HEK293 (cell line): ENCODE data around the gene MYT1.

Experiments used
- CTCF ChIA-PET: fragments of 350-600 bp; formaldehyde crosslinking; extraction: SDS; loops from one replicate; lab custom pipeline; 2021; ENCODE audit warnings: antibody characterized with exemption; lab: Yijun Ruan, JAX
- POLR2A ChIA-PET: fragments of 300-600 bp; formaldehyde crosslinking; extraction: SDS; loops from one replicate; lab custom pipeline; 2020; ENCODE audit warnings: antibody characterized with exemption, inconsistent platforms; lab: Yijun Ruan, JAX
- H3K27ac ChIP-seq: fragments of 200-500 bp; sonication (Bioruptor generic); 2 replicates; pipeline ENCODE4 v1.5.1; 2014; ENCODE audit warnings: low read depth, low read length, control low read depth, inconsistent platforms; ENCODE audit errors: extremely low read depth
- H3K36me3 ChIP-seq, 2 experiments: fragments of 200-500 bp in 1 of 2; sonication (Bioruptor generic) in 1 of 2; 1 replicate in 1 of 2; 2 replicates in 1 of 2; pipeline ENCODE4 v1.5.1; 2014 to 2017; ENCODE audit warnings: inconsistent platforms in 2 of 2, low read length in 2 of 2; ENCODE audit not compliant: control insufficient read depth in 2 of 2, insufficient read depth in 1 of 2
- H3K4me1 ChIP-seq: fragments of 200-500 bp; sonication (Bioruptor generic); 2 replicates; pipeline ENCODE4 v1.5.1; 2014; ENCODE audit warnings: mild to moderate bottlenecking, low read length, inconsistent platforms; ENCODE audit not compliant: control insufficient read depth, insufficient read depth
- H3K4me3 ChIP-seq: 2 replicates; pipeline ENCODE4 v1.5.1; 2011; ENCODE audit warnings: low read depth, mild to moderate bottlenecking, control low read depth, low read length, moderate library complexity
- H3K9me3 ChIP-seq: fragments of 200-500 bp; sonication (Bioruptor generic); 2 replicates; pipeline ENCODE4 v1.5.1; 2014; ENCODE audit warnings: low read depth, low read length, inconsistent platforms; ENCODE audit not compliant: control insufficient read depth, insufficient read depth
- BCL11B ChIP-seq: fragments of 450-650 bp; formaldehyde crosslinking; IDR thresholded peaks from 2 replicates; pipeline ENCODE4 v1.5.1; 2016; ENCODE audit warnings: low read depth, missing biosample characterization, missing genetic modification characterization
- SALL2 ChIP-seq: fragments of 450-650 bp; formaldehyde crosslinking; IDR thresholded peaks from 2 replicates; pipeline ENCODE4 v1.5.0; 2017; ENCODE audit warnings: missing biosample characterization, mild to moderate bottlenecking, missing genetic modification characterization, borderline replicate concordance
- ZBTB48 ChIP-seq: fragments of 450-650 bp; formaldehyde crosslinking; IDR thresholded peaks from 2 replicates; pipeline ENCODE4 v1.5.1; 2016; ENCODE audit warnings: missing biosample characterization, missing genetic modification characterization
- ZBTB7A ChIP-seq: fragments of 450-650 bp; formaldehyde crosslinking; IDR thresholded peaks from 2 replicates; pipeline ENCODE4 v1.5.1; 2016; ENCODE audit warnings: low read depth, missing biosample characterization, missing genetic modification characterization
- ZNF112 ChIP-seq: fragments of 450-650 bp; formaldehyde crosslinking; IDR thresholded peaks from 2 replicates; pipeline ENCODE4 v1.5.0; 2017; ENCODE audit warnings: missing biosample characterization, missing genetic modification characterization
- ZNF140 ChIP-seq: fragments of 450-650 bp; formaldehyde crosslinking; IDR thresholded peaks from 2 replicates; pipeline ENCODE4 v1.5.1; 2016; ENCODE audit warnings: missing biosample characterization, missing genetic modification characterization
- ZNF146 ChIP-seq: fragments of 450-650 bp; formaldehyde crosslinking; IDR thresholded peaks from 2 replicates; pipeline ENCODE4 v1.5.1; 2016; ENCODE audit warnings: missing biosample characterization, missing genetic modification characterization
- ZNF2 ChIP-seq: fragments of 450-650 bp; formaldehyde crosslinking; IDR thresholded peaks from 2 replicates; pipeline ENCODE4 v1.5.1; 2016; ENCODE audit warnings: missing biosample characterization, missing genetic modification characterization
- ZNF223 ChIP-seq: fragments of 450-650 bp; formaldehyde crosslinking; IDR thresholded peaks from 2 replicates; pipeline ENCODE4 v1.5.1; 2016; ENCODE audit warnings: missing biosample characterization, missing genetic modification characterization
- ZNF302 ChIP-seq: fragments of 450-650 bp; formaldehyde crosslinking; IDR thresholded peaks from 2 replicates; pipeline ENCODE4 v1.5.1; 2016; ENCODE audit warnings: missing biosample characterization, missing genetic modification characterization, low read depth
- ZNF354C ChIP-seq: fragments of 450-650 bp; formaldehyde crosslinking; IDR thresholded peaks from 2 replicates; pipeline ENCODE4 v1.5.1; 2016; ENCODE audit warnings: missing biosample characterization, missing genetic modification characterization, low read depth, borderline replicate concordance
- ZNF37A ChIP-seq: fragments of 450-650 bp; IDR thresholded peaks from 2 replicates; pipeline ENCODE4 v1.5.1; 2018; ENCODE audit warnings: missing biosample characterization, missing genetic modification characterization
- ZNF416 ChIP-seq: fragments of 450-650 bp; formaldehyde crosslinking; IDR thresholded peaks from 2 replicates; pipeline ENCODE4 v1.5.1; 2016; ENCODE audit warnings: missing biosample characterization, missing genetic modification characterization
- ZNF426 ChIP-seq: fragments of 450-650 bp; formaldehyde crosslinking; IDR thresholded peaks from 2 replicates; pipeline ENCODE4 v1.5.1; 2017; ENCODE audit warnings: missing biosample characterization, missing genetic modification characterization, mild to moderate bottlenecking, inconsistent platforms, moderate library complexity
- ZNF596 ChIP-seq: fragments of 450-650 bp; IDR thresholded peaks from 2 replicates; pipeline ENCODE4 v1.5.0; 2018; ENCODE audit warnings: missing biosample characterization, mild to moderate bottlenecking, missing genetic modification characterization, moderate library complexity
- TF ChIP-seq, protein P1 (sequence below): fragments of 450-650 bp; formaldehyde crosslinking; conservative IDR thresholded peaks from 2 replicates; pipeline ENCODE4 v1.5.1; 2016; ENCODE audit warnings: low read depth, missing biosample characterization, missing genetic modification characterization
- TF ChIP-seq, protein P2 (sequence below): fragments of 450-650 bp; IDR thresholded peaks from 2 replicates; pipeline ENCODE4 v1.5.1; 2018; ENCODE audit warnings: missing biosample characterization, mild to moderate bottlenecking, missing genetic modification characterization
- TF ChIP-seq, protein P3 (sequence below): fragments of 450-650 bp; formaldehyde crosslinking; IDR thresholded peaks from 2 replicates; pipeline ENCODE4 v1.5.1; 2016; ENCODE audit warnings: missing biosample characterization, missing genetic modification characterization
- TF ChIP-seq, protein P4 (sequence below): fragments of 450-650 bp; formaldehyde crosslinking; IDR thresholded peaks from 2 replicates; pipeline ENCODE4; 2016; ENCODE audit warnings: missing biosample characterization, missing genetic modification characterization

The MYT1 gene

DNA sequence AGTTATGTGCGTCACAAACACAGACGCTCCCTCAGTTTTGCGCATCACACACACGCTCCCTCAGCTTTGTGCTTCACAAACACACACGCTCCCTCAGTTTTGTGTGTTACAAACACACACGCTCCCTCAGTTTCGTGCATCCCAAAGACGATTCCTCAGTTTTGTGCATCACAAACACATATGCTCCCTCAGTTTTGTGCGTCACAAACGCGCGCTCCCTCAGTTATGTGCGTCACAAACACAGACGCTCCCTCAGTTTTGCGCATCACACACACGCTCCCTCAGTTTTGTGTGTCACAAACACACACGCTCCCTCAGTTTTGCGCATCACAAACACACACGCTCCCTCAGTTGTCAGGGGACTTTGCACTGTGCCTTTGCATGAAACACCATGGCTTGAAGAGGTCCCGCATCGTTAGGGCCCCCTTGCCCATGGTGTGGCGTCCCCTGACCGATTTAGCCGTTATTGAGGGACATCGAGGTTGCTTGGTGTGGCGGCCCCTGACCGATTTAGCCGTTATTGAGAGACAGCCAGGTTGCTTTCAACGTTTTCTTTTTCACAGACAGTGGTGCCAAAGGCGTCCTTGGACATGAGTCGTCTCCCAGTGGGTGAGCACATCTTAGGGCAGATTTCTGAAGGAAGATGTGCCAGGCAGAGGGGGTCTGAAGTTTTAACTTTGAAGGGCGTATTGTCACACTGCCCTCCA, 28.1 kb upstream of the MYT1 start:
- TF ChIP-seq ZNF426 (tag by site-specific recombination) (no peak), ZBTB48 (peak; percentile 83)
- POLR2A ChIA-PET: no interaction called here
- Histone ChIP-seq H3K9me3 (no peaks in the 10 kb centered on the region), H3K27ac (no peak overlapping the region), H3K36me3 (no peaks in the 10 kb centered on the region), H3K4me3 (no peak overlapping the region), H3K4me1 (no peaks in the 10 kb centered on the region)
- CTCF ChIA-PET: interaction anchor here (0.5 kb wide), 1 partner anchor 67 kb away, joined by 4 read pairs; no protein-coding TSS in a partner anchor

DNA sequence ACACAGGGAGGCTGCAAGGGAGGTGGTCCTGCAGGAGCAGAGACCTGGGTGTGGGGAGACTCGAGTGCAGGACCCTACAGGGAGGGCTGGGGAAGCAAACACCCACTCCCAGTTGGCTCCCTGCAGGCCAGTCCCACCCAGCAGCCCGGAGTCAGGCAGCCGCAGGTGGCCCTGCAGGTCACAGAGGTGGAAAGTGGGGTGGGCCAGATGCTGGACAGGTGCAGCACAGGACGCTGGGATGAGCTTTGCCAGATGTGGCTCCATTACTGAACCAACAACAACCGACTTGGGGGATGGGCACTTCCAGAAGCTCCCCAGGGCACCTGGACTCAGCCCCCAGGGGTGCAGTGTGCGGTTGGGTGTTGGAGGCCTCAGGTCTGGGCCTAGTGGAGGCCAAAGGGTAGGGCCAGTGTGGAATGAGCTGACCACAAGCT, 26.6 kb upstream of the MYT1 start:
- Histone ChIP-seq H3K9me3 (no peaks in the 10 kb centered on the region), H3K27ac (no peak overlapping the region), H3K4me1 (no peaks in the 10 kb centered on the region), H3K4me3 (no peak overlapping the region), H3K36me3 (no peaks in the 10 kb centered on the region)
- TF ChIP-seq, protein P1, sequence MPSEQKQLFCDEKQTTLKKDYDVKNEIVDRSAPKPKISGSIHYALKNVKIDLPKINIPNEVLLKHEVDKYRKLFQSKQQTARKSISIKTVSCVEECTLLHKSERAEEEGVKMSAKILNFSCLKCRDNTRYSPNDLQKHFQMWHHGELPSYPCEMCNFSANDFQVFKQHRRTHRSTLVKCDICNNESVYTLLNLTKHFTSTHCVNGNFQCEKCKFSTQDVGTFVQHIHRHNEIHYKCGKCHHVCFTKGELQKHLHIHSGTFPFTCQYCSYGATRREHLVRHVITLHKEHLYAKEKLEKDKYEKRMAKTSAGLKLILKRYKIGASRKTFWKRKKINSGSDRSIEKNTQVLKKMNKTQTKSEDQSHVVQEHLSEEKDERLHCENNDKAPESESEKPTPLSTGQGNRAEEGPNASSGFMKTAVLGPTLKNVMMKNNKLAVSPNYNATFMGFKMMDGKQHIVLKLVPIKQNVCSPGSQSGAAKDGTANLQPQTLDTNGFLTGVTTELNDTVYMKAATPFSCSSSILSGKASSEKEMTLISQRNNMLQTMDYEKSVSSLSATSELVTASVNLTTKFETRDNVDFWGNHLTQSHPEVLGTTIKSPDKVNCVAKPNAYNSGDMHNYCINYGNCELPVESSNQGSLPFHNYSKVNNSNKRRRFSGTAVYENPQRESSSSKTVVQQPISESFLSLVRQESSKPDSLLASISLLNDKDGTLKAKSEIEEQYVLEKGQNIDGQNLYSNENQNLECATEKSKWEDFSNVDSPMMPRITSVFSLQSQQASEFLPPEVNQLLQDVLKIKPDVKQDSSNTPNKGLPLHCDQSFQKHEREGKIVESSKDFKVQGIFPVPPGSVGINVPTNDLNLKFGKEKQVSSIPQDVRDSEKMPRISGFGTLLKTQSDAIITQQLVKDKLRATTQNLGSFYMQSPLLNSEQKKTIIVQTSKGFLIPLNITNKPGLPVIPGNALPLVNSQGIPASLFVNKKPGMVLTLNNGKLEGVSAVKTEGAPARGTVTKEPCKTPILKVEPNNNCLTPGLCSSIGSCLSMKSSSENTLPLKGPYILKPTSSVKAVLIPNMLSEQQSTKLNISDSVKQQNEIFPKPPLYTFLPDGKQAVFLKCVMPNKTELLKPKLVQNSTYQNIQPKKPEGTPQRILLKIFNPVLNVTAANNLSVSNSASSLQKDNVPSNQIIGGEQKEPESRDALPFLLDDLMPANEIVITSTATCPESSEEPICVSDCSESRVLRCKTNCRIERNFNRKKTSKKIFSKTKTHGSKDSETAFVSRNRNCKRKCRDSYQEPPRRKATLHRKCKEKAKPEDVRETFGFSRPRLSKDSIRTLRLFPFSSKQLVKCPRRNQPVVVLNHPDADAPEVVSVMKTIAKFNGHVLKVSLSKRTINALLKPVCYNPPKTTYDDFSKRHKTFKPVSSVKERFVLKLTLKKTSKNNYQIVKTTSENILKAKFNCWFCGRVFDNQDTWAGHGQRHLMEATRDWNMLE (tag by site-specific recombination): no peak
- TF ChIP-seq ZNF37A (no peak), ZNF112 (tag by site-specific recombination) (no peak), SALL2 (tag by site-specific recombination) (no peak), ZNF223 (no peak), ZNF354C (no peak), BCL11B (tag by site-specific recombination) (no peak), ZBTB7A (tag by site-specific recombination) (no peak), ZNF596 (no peak), ZNF416 (tag by site-specific recombination) (no peak), ZNF302 (tag by site-specific recombination) (no peak), ZNF146 (tag by site-specific recombination) (no peak), ZNF2 (tag by site-specific recombination) (no peak), ZNF140 (tag by site-specific recombination) (no peak), ZBTB48 (no peak)
- TF ChIP-seq, protein P2, sequence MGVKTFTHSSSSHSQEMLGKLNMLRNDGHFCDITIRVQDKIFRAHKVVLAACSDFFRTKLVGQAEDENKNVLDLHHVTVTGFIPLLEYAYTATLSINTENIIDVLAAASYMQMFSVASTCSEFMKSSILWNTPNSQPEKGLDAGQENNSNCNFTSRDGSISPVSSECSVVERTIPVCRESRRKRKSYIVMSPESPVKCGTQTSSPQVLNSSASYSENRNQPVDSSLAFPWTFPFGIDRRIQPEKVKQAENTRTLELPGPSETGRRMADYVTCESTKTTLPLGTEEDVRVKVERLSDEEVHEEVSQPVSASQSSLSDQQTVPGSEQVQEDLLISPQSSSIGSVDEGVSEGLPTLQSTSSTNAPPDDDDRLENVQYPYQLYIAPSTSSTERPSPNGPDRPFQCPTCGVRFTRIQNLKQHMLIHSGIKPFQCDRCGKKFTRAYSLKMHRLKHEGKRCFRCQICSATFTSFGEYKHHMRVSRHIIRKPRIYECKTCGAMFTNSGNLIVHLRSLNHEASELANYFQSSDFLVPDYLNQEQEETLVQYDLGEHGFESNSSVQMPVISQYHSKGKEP (tag by site-specific recombination): no peak
- TF ChIP-seq, protein P3, sequence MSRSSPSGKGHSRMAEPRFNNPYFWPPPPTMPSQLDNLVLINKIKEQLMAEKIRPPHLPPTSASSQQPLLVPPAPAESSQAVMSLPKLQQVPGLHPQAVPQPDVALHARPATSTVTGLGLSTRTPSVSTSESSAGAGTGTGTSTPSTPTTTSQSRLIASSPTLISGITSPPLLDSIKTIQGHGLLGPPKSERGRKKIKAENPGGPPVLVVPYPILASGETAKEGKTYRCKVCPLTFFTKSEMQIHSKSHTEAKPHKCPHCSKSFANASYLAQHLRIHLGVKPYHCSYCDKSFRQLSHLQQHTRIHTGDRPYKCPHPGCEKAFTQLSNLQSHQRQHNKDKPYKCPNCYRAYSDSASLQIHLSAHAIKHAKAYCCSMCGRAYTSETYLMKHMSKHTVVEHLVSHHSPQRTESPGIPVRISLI (tag by site-specific recombination): no peak
- TF ChIP-seq, protein P4, sequence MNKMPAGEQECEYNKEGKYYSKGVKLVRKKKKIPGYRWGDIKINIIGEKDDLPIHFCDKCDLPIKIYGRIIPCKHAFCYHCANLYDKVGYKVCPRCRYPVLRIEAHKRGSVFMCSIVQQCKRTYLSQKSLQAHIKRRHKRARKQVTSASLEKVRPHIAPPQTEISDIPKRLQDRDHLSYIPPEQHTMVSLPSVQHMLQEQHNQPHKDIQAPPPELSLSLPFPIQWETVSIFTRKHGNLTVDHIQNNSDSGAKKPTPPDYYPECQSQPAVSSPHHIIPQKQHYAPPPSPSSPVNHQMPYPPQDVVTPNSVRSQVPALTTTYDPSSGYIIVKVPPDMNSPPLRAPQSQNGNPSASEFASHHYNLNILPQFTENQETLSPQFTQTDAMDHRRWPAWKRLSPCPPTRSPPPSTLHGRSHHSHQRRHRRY (tag by site-specific recombination): no peak
- ChIA-PET CTCF (interaction anchor here (0.6 to 1.1 kb wide), 2 partner anchors 18 to 760 kb away, joined by 3 read pairs; no protein-coding TSS in a partner anchor), POLR2A (no interaction called here)
